RWPE2 (cell line): ENCODE measurements around the gene SCFD2.

Source experiments
- ATAC-seq: fragments of 200-7000 bp; cut with Tn5 transposase; 3 replicates; pipeline ENCODE4 v1.9.1; 2021; ENCODE audit warnings: low read depth
- DNase-seq: peaks from one replicate; pipeline ENCODE4 v3.0.0-alpha.2; 2020; ENCODE audit warnings: low spot score
- H3K27ac ChIP-seq: fragments of 450-650 bp; 2 replicates; pipeline ENCODE4 v1.5.1; 2017; ENCODE audit warnings: mild to moderate bottlenecking; ENCODE audit not compliant: poor library complexity, severe bottlenecking
- H3K27me3 ChIP-seq: fragments of 250-450 bp; sonication (Bioruptor Pico); 2 replicates; pipeline ENCODE4 v1.5.1; 2021; ENCODE audit warnings: mild to moderate bottlenecking, moderate library complexity; ENCODE audit not compliant: insufficient read depth, poor library complexity, severe bottlenecking
- H3K36me3 ChIP-seq: fragments of 250-450 bp; sonication (Bioruptor Pico); 2 replicates; pipeline ENCODE4 v1.5.1; 2020; ENCODE audit warnings: low read depth, mild to moderate bottlenecking, moderate library complexity
- H3K4me1 ChIP-seq: fragments of 250-450 bp; sonication (Bioruptor Pico); 2 replicates; pipeline ENCODE4 v1.5.1; 2021; ENCODE audit warnings: mild to moderate bottlenecking, moderate library complexity; ENCODE audit not compliant: insufficient read depth, poor library complexity, severe bottlenecking
- H3K4me3 ChIP-seq: fragments of 250-450 bp; sonication (Bioruptor Pico); 2 replicates; pipeline ENCODE4 v1.5.1; 2021; ENCODE audit warnings: mild to moderate bottlenecking, moderate library complexity; ENCODE audit not compliant: severe bottlenecking
- H3K9me3 ChIP-seq: fragments of 250-450 bp; sonication (Bioruptor Pico); 2 replicates; pipeline ENCODE4 v1.5.1; 2021; ENCODE audit warnings: mild to moderate bottlenecking, moderate library complexity; ENCODE audit not compliant: severe bottlenecking
- TF ChIP-seq, protein P1 (sequence below): fragments of 450-650 bp; IDR thresholded peaks from one replicate; pipeline ENCODE4 v1.5.1; 2017; ENCODE audit warnings: mild to moderate bottlenecking, moderate library complexity; ENCODE audit not compliant: poor library complexity, severe bottlenecking

Gene SCFD2

DNA sequence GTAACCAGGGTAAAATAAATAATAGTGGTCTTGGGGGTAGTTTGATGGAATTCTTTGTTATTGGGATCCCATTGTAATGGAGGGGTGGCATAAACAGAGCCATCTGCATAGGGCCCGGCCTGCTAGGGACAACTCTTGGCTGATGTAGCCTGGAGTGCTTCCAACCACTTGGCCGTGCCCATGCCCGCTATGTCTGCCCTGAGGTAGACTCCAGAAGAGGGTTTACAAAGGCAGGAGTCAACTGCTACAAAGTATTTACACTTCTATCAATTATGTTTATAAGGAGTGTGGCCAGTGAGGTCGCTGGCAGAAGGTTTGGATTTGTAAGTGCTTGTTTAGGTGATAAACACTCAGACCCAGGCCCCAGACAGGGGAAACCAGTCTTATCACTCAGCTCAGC, 495.6 kb downstream of the SCFD2 start:
- H3K4me1 ChIP-seq: no peaks in the 10 kb centered on the region

DNA sequence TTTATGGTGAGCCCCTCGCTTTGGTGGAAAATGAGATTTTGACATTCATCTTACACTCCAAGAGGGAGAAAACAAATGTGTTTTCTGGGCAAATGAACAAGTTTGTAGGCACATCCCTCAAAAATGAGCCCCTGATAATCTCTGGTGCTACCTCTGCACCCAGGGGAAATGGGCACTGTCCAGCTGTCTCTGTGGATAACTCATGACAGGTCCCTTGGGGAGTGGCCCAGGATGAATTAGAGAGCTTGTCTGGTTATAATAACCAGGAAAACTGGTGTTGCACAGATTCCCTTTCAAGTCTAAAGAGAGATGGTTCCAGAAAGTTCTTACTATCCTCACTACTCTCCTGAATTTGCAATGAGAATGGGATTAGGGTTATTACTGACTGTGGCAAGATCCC, 496.2 kb downstream of the SCFD2 start:
- ATAC-seq (no peak), DNase-seq (no peak)
- H3K27ac ChIP-seq: no peak overlapping the region
- no peak overlapping the region for H3K4me3 ChIP-seq
- TF ChIP-seq, protein P1, sequence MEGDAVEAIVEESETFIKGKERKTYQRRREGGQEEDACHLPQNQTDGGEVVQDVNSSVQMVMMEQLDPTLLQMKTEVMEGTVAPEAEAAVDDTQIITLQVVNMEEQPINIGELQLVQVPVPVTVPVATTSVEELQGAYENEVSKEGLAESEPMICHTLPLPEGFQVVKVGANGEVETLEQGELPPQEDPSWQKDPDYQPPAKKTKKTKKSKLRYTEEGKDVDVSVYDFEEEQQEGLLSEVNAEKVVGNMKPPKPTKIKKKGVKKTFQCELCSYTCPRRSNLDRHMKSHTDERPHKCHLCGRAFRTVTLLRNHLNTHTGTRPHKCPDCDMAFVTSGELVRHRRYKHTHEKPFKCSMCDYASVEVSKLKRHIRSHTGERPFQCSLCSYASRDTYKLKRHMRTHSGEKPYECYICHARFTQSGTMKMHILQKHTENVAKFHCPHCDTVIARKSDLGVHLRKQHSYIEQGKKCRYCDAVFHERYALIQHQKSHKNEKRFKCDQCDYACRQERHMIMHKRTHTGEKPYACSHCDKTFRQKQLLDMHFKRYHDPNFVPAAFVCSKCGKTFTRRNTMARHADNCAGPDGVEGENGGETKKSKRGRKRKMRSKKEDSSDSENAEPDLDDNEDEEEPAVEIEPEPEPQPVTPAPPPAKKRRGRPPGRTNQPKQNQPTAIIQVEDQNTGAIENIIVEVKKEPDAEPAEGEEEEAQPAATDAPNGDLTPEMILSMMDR: no peak
- H3K27me3 ChIP-seq: no peaks in the 10 kb centered on the region
- H3K36me3 ChIP-seq: no peaks in the 10 kb centered on the region
- no peaks in the 10 kb centered on the region for H3K9me3 ChIP-seq
- no peaks in the 10 kb centered on the region for H3K4me1 ChIP-seq

More for the DNA sequence above, 495.6 kb downstream of the SCFD2 start:
- Histone ChIP-seq H3K9me3 (no peaks in the 10 kb centered on the region), H3K36me3 (no peaks in the 10 kb centered on the region), H3K27me3 (no peaks in the 10 kb centered on the region), H3K27ac (no peak overlapping the region), H3K4me3 (no peak overlapping the region)
- TF ChIP-seq, protein P1: no peak
- DNase-seq (no peak), ATAC-seq (no peak)

DNA sequence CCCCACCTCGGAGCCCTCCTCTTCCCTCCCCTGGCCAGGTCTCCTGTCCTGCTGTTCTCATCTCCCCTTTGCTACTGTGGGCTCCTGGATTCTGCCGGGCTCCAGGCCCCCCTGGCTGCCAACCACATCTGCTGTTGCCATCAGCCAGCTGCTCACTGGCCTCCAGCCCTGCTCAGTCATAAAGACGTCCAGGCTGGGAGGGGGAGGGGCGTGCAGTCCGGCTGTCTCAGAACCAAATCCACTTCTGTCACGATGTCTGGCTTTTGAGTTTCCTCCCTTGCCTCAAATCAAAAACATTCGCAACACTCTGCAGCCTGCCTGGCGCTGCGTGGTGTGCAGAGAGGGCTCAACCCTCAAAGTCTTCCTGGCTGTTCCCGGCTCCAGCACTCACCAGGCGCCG, 496.7 kb downstream of the SCFD2 start:
- Histone ChIP-seq H3K4me3 (no peak overlapping the region), H3K9me3 (no peaks in the 10 kb centered on the region), H3K36me3 (peaks cover 1% of the 10 kb centered on the region; the same call in 1 of the 2 replicates), H3K27me3 (no peaks in the 10 kb centered on the region), H3K27ac (no peak overlapping the region), H3K4me1 (no peaks in the 10 kb centered on the region)
- no peak for ATAC-seq
- TF ChIP-seq, protein P1: no peak
- DNase-seq: no peak

DNA sequence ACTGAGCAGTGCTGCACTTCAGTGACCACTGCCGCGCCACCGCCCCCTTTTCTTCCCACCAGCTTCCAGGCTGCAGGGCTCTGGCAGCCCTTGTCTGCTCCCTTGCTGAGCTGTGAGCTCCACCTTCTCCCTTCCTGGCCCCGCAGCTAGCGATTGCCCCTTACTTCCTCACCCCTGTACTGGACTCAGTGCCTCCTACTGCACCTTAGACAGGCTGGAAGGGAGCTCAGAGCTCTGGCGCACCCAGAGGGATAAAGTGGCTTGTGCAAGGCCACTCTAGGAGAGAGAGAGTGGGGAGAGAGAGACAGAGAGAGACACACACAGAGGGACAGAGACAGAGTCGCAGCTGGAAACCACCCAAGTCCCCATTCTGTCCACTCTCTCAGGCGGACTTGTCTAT, 497.7 kb downstream of the SCFD2 start:
- no peak overlapping the region for H3K27ac ChIP-seq
- ATAC-seq (no peak), DNase-seq (no peak)
- H3K4me3 ChIP-seq: no peak overlapping the region
- H3K4me1 ChIP-seq: no peaks in the 10 kb centered on the region
- TF ChIP-seq, protein P1: no peak
- H3K36me3 ChIP-seq: peaks cover 4% of the 10 kb centered on the region; the same call in 1 of the 2 replicates
- no peaks in the 10 kb centered on the region for H3K27me3 ChIP-seq
- no peaks in the 10 kb centered on the region for H3K9me3 ChIP-seq

DNA sequence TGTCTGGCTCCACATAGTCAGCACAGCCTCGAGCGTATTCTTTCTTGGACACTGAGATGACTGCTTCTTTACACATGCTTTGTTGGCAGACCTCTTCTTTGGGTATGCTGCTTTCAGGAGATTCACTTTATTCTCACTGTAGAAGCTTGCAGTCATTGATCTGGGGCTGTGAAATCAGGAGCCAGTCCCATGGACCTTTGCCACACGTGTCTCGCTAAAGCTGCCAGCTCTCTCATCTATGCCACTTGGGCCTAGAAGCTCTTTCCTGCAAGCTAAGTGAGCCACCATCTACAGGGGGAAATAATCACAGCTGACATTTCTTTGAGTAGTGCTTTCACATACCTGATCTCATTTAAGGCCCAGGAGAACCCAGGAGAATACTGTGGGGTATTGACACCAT, 498.7 kb downstream of the SCFD2 start:
- TF ChIP-seq, protein P1: no peak
- ATAC-seq (no peak), DNase-seq (no peak)
- Histone ChIP-seq H3K36me3 (peaks cover 4% of the 10 kb centered on the region; the same call in 1 of the 2 replicates), H3K9me3 (no peaks in the 10 kb centered on the region), H3K4me1 (peaks cover 4% of the 10 kb centered on the region), H3K4me3 (no peak overlapping the region), H3K27ac (no peak overlapping the region), H3K27me3 (no peaks in the 10 kb centered on the region)
